Activated naive CD4-positive, alpha-beta T cell treated with anti-CD3 and anti-CD28 coated beads for 36 hours (primary cell): ENCODE data around the gene SNED1. TPM values are rescaled to one million over a fixed set of nuclear protein-coding genes. Genes with fewer than 3 reads are reported as not detected.

ENCODE experiments used
- CTCF ChIA-PET: fragments of 350-600 bp; sonication (Branson Sonifier 250); formaldehyde crosslinking; loops from one replicate; lab custom pipeline; 2021; ENCODE audit warnings: antibody characterized with exemption; lab: Charles Lee
- DNase-seq: peaks from one replicate; pipeline ENCODE4 v3.0.0-alpha.2; 2020
- H3K27ac Mint-ChIP-seq: one replicate; pipeline ENCODE4 v1.8.0; 2021; ENCODE audit warnings: mild to moderate bottlenecking, mixed read lengths
- H3K27me3 Mint-ChIP-seq: one replicate; pipeline ENCODE4 v1.8.0; 2021; ENCODE audit warnings: low read depth, mixed read lengths
- H3K36me3 Mint-ChIP-seq: one replicate; pipeline ENCODE4 v1.8.0; 2021; ENCODE audit warnings: low read depth, mixed read lengths
- H3K4me1 Mint-ChIP-seq: one replicate; pipeline ENCODE4 v1.8.0; 2021; ENCODE audit warnings: low read depth, mixed read lengths
- H3K4me3 Mint-ChIP-seq: one replicate; pipeline ENCODE4 v1.8.0; 2021; ENCODE audit warnings: mild to moderate bottlenecking, moderate library complexity, mixed read lengths
- H3K9me3 Mint-ChIP-seq: one replicate; pipeline ENCODE4 v1.8.0; 2021; ENCODE audit warnings: mixed read lengths
- intact Hi-C: fragments of 100-400 bp; cut with micrococcal nuclease; formaldehyde crosslinking; loops from one replicate; pipeline ENCODE4 v1.15.1; 2023
- total RNA-seq, 2 experiments: library from RNA; stranded (reverse); gene quantifications; one replicate each; pipeline ENCODE4 v1.2.3, GENCODE V29; 2021

The SNED1 gene
- total RNA-seq, 2 experiments from 2014 or later = 0.35 to 0.60 TPM

- no peaks in the 10 kb centered on the region for H3K27me3 Mint-ChIP-seq
- no peaks in the 10 kb centered on the region for H3K9me3 Mint-ChIP-seq
- CTCF ChIA-PET = no interaction called here
- no peak for DNase-seq
- H3K36me3 Mint-ChIP-seq = no peaks in the 10 kb centered on the region
- H3K4me1 Mint-ChIP-seq = no peaks in the 10 kb centered on the region
- intact Hi-C loops = no loop called here
- no peak overlapping the region for H3K27ac Mint-ChIP-seq
- H3K4me3 Mint-ChIP-seq = no peak overlapping the region
Observed at GRCh38 chr2:241064802-241065354, 66.5 kb downstream of the SNED1 start.

- Mint-ChIP-seq H3K4me3 (no peak overlapping the region), H3K27ac (no peak overlapping the region), H3K27me3 (no peaks in the 10 kb centered on the region), H3K36me3 (no peaks in the 10 kb centered on the region), H3K4me1 (no peaks in the 10 kb centered on the region), H3K9me3 (no peaks in the 10 kb centered on the region)
- no peak for DNase-seq
- intact Hi-C loops = no loop called here
- CTCF ChIA-PET = no interaction called here
Observed at GRCh38 chr2:241065355-241065803, 67.0 kb downstream of the SNED1 start.

- no peaks in the 10 kb centered on the region for H3K27me3 Mint-ChIP-seq
- no peak overlapping the region for H3K27ac Mint-ChIP-seq
- intact Hi-C loops = no loop called here
- no peaks in the 10 kb centered on the region for H3K9me3 Mint-ChIP-seq
- no peak overlapping the region for H3K4me3 Mint-ChIP-seq
- H3K36me3 Mint-ChIP-seq = no peaks in the 10 kb centered on the region
- CTCF ChIA-PET = no interaction called here
- no peak for DNase-seq
- no peaks in the 10 kb centered on the region for H3K4me1 Mint-ChIP-seq
Observed at GRCh38 chr2:241066171-241066892, 67.9 kb downstream of the SNED1 start.

- DNase-seq = no peak
- Mint-ChIP-seq H3K36me3 (no peaks in the 10 kb centered on the region), H3K4me1 (no peaks in the 10 kb centered on the region), H3K4me3 (no peak overlapping the region), H3K27ac (no peak overlapping the region), H3K27me3 (no peaks in the 10 kb centered on the region), H3K9me3 (no peaks in the 10 kb centered on the region)
- CTCF ChIA-PET = no interaction called here
- intact Hi-C loops = no loop called here
Observed at GRCh38 chr2:241066893-241067341, 68.5 kb downstream of the SNED1 start.

GRCh38 chr2:241067501-241068135 is 69.2 kb downstream of the SNED1 start:
- H3K4me3 Mint-ChIP-seq = no peak overlapping the region
- no peaks in the 10 kb centered on the region for H3K4me1 Mint-ChIP-seq

GRCh38 chr2:241068136-241068941 is 69.9 kb downstream of the SNED1 start:
- Mint-ChIP-seq H3K9me3 (no peaks in the 10 kb centered on the region), H3K4me1 (no peaks in the 10 kb centered on the region), H3K27me3 (no peaks in the 10 kb centered on the region), H3K36me3 (no peaks in the 10 kb centered on the region), H3K4me3 (no peak overlapping the region), H3K27ac (no peak overlapping the region)
- intact Hi-C loops = no loop called here
- CTCF ChIA-PET = no interaction called here
- DNase-seq = no peak

More at GRCh38 chr2:241067501-241068135, 69.2 kb downstream of the SNED1 start:
- H3K9me3 Mint-ChIP-seq = no peaks in the 10 kb centered on the region
- CTCF ChIA-PET = no interaction called here
- H3K27ac Mint-ChIP-seq = no peak overlapping the region
- intact Hi-C loops = no loop called here
- no peaks in the 10 kb centered on the region for H3K27me3 Mint-ChIP-seq
- DNase-seq = no peak
- no peaks in the 10 kb centered on the region for H3K36me3 Mint-ChIP-seq

GRCh38 chr2:241068942-241069810 is 70.8 kb downstream of the SNED1 start:
- no peaks in the 10 kb centered on the region for H3K9me3 Mint-ChIP-seq
- no peak overlapping the region for H3K27ac Mint-ChIP-seq
- H3K4me3 Mint-ChIP-seq = no peak overlapping the region
- no peak for DNase-seq
- CTCF ChIA-PET = interaction anchor here (1.3 kb wide), 1 partner anchor 9 kb away, joined by 3 read pairs; no protein-coding TSS in a partner anchor
- intact Hi-C loops = no loop called here
- no peaks in the 10 kb centered on the region for H3K27me3 Mint-ChIP-seq
- no peaks in the 10 kb centered on the region for H3K36me3 Mint-ChIP-seq
- no peaks in the 10 kb centered on the region for H3K4me1 Mint-ChIP-seq

- no peaks in the 10 kb centered on the region for H3K27me3 Mint-ChIP-seq
- H3K4me3 Mint-ChIP-seq = no peak overlapping the region
- CTCF ChIA-PET = interaction anchor here (1.3 kb wide), 1 partner anchor 8 kb away, joined by 3 read pairs; no protein-coding TSS in a partner anchor
- H3K27ac Mint-ChIP-seq = no peak overlapping the region
- no peak for DNase-seq
- intact Hi-C loops = loop anchor here (10.0 kb wide), 1 partner anchor 155 kb away; no protein-coding TSS in a partner anchor
- H3K36me3 Mint-ChIP-seq = no peaks in the 10 kb centered on the region
- H3K4me1 Mint-ChIP-seq = no peaks in the 10 kb centered on the region
- no peaks in the 10 kb centered on the region for H3K9me3 Mint-ChIP-seq
Observed at GRCh38 chr2:241069821-241070281, 71.4 kb downstream of the SNED1 start.

GRCh38 chr2:241070361-241070760 is 71.9 kb downstream of the SNED1 start:
- Mint-ChIP-seq H3K36me3 (no peaks in the 10 kb centered on the region), H3K9me3 (no peaks in the 10 kb centered on the region), H3K4me3 (no peak overlapping the region), H3K27ac (no peak overlapping the region), H3K4me1 (no peaks in the 10 kb centered on the region), H3K27me3 (no peaks in the 10 kb centered on the region)
- DNase-seq = no peak
- intact Hi-C loops = loop anchor here (10.0 kb wide), 1 partner anchor 156 kb away; no protein-coding TSS in a partner anchor
- CTCF ChIA-PET = interaction anchor here (1.3 kb wide), 1 partner anchor 8 kb away, joined by 3 read pairs; no protein-coding TSS in a partner anchor

GRCh38 chr2:241070811-241071676 is 72.6 kb downstream of the SNED1 start:
- intact Hi-C loops = loop anchor here (10.0 kb wide), 1 partner anchor 156 kb away; no protein-coding TSS in a partner anchor
- Mint-ChIP-seq H3K4me3 (no peak overlapping the region), H3K27ac (no peak overlapping the region), H3K4me1 (no peaks in the 10 kb centered on the region), H3K9me3 (no peaks in the 10 kb centered on the region), H3K27me3 (no peaks in the 10 kb centered on the region), H3K36me3 (peaks cover 2% of the 10 kb centered on the region)
- CTCF ChIA-PET = no interaction called here
- DNase-seq = no peak
